Endothelial cell of umbilical vein (primary cell): ENCODE measurements around the gene CNST. TPM values are rescaled to one million over a fixed set of nuclear protein-coding genes. Genes with fewer than 3 reads are reported as not detected.

Experiments used
- BruUV-seq: library from RNA; stranded (reverse); fragments of 400-500 nt; replicated peaks from 2 replicates; lab custom pipeline; 2021; lab: Mats Ljungman, UMichigan
- CTCF ChIA-PET: fragments of 300-600, 350-600 bp; sonication (Branson Sonifier 250); formaldehyde crosslinking; loops from one replicate; lab custom pipeline; 2021; ENCODE audit warnings: antibody characterized with exemption, inconsistent platforms; lab: Charles Lee
- POLR2A ChIA-PET: fragments of 300-600, 350-600 bp; sonication (Branson Sonifier 250); formaldehyde crosslinking; loops from one replicate; lab custom pipeline; 2021; ENCODE audit warnings: antibody characterized with exemption, inconsistent platforms; lab: Charles Lee
- DNase-seq: peaks from one replicate; pipeline ENCODE4 v3.0.0-alpha.2; 2011; ENCODE audit warnings: low read depth, low spot score
- FAIRE-seq: peaks from 2 replicates; lab custom pipeline; 2011; peaks lifted over from hg19 to GRCh38; lab: Jason Lieb, UNC
- H2AFZ ChIP-seq: 2 replicates; pipeline ENCODE4 v1.6.0; 2012; ENCODE audit warnings: low read depth, low read length, control low read depth, inconsistent platforms
- H3K27ac ChIP-seq: 2 replicates; pipeline ENCODE4 v1.5.1; 2011; ENCODE audit warnings: low read depth, mild to moderate bottlenecking, control low read depth, low read length, moderate library complexity; ENCODE audit not compliant: insufficient read depth
- H3K27me3 ChIP-seq, 2 experiments: 2 replicates each; pipeline versions ENCODE4 v1.6.0 to v1.6.1; 2011; ENCODE audit warnings: low read length in 2 of 2, mixed read lengths in 1 of 2; ENCODE audit not compliant: control insufficient read depth in 2 of 2, insufficient read depth in 2 of 2
- H3K36me3 ChIP-seq, 2 experiments: 2 replicates in 1 of 2; 3 replicates in 1 of 2; pipeline ENCODE4 v1.5.1; 2011; ENCODE audit warnings: low read length in 2 of 2, mild to moderate bottlenecking in 1 of 2, moderate library complexity in 1 of 2; ENCODE audit not compliant: control insufficient read depth in 2 of 2, insufficient read depth in 2 of 2; ENCODE audit errors: extremely low read depth in 1 of 2
- H3K4me1 ChIP-seq: 3 replicates; pipeline ENCODE4 v1.5.1; 2011; ENCODE audit warnings: mild to moderate bottlenecking, low read length; ENCODE audit not compliant: control insufficient read depth, insufficient read depth; ENCODE audit errors: extremely low read depth
- H3K4me2 ChIP-seq: 2 replicates; pipeline ENCODE4 v1.6.1; 2011; ENCODE audit warnings: low read length, control low read depth, mixed read lengths; ENCODE audit not compliant: insufficient read depth
- H3K4me3 ChIP-seq, 3 experiments: fragments of 200-600 bp in 1 of 3; sonication (generic), shearing (Covaris generic) in 1 of 3; replicated peaks in 1 of 3; 2 replicates each; pipeline ENCODE4 v1.5.1; 2011 to 2016; ENCODE audit warnings: control low read depth in 3 of 3, low read length in 3 of 3, mild to moderate bottlenecking in 2 of 3, inconsistent platforms in 1 of 3, low read depth in 1 of 3, moderate library complexity in 1 of 3; ENCODE audit not compliant: insufficient read depth in 1 of 3
- H3K79me2 ChIP-seq: 2 replicates; pipeline ENCODE4 v1.6.0; 2012; ENCODE audit warnings: low read length, inconsistent platforms; ENCODE audit not compliant: control insufficient read depth, insufficient read depth
- H3K9ac ChIP-seq: replicated peaks from 2 replicates; pipeline ENCODE3; 2011; ENCODE audit warnings: low read length, control low read depth; ENCODE audit not compliant: insufficient read depth; ENCODE audit errors: extremely low read depth
- H3K9me1 ChIP-seq: replicated peaks from 3 replicates; pipeline ENCODE4 v1.6.0; 2011; ENCODE audit warnings: mild to moderate bottlenecking, low read length; ENCODE audit not compliant: control insufficient read depth, insufficient read depth; ENCODE audit errors: extremely low read depth
- H3K9me3 ChIP-seq: replicated peaks from 2 replicates; pipeline ENCODE4 v1.5.1; 2012; ENCODE audit warnings: low read length, inconsistent platforms; ENCODE audit not compliant: control insufficient read depth, insufficient read depth
- H4K20me1 ChIP-seq: replicated peaks from 2 replicates; pipeline ENCODE3; 2011; ENCODE audit warnings: mild to moderate bottlenecking, low read length; ENCODE audit not compliant: control insufficient read depth, insufficient read depth; ENCODE audit errors: extremely low read depth
- CTCF ChIP-seq, 2 donors: IDR thresholded peaks; 1 replicate in 1 of 2; 2 replicates in 1 of 2; pipeline ENCODE4 v1.5.1; 2011; ENCODE audit warnings: low read length in 2 of 2, mild to moderate bottlenecking in 2 of 2, moderate library complexity in 2 of 2, control low read depth in 1 of 2, inconsistent platforms in 1 of 2, low read depth in 1 of 2; ENCODE audit not compliant: insufficient read depth in 1 of 2; ENCODE audit errors: extremely low read depth in 1 of 2
- EZH2 ChIP-seq: IDR thresholded peaks from 2 replicates; pipeline ENCODE4 v1.6.1; 2012; ENCODE audit warnings: borderline replicate concordance, low read depth, mild to moderate bottlenecking, moderate library complexity, low read length, inconsistent platforms; ENCODE audit not compliant: severe bottlenecking
- FOS ChIP-seq: IDR thresholded peaks from 2 replicates; pipeline ENCODE4 v1.6.1; 2011; ENCODE audit warnings: mild to moderate bottlenecking, low read length, moderate library complexity, borderline replicate concordance; ENCODE audit not compliant: insufficient read depth
- GATA2 ChIP-seq: IDR thresholded peaks from 2 replicates; pipeline ENCODE4 v1.7.0; 2011; ENCODE audit warnings: low read depth, mild to moderate bottlenecking, moderate library complexity, mixed read lengths, low read length; ENCODE audit not compliant: insufficient read length, insufficient read depth
- JUN ChIP-seq: IDR thresholded peaks from 2 replicates; pipeline ENCODE4 v1.6.1; 2011; ENCODE audit warnings: borderline replicate concordance, low read depth; ENCODE audit not compliant: insufficient read length, insufficient read depth
- MAX ChIP-seq: IDR thresholded peaks from 2 replicates; pipeline ENCODE4 v1.6.1; 2011; ENCODE audit not compliant: insufficient read depth, insufficient read length
- MYC ChIP-seq: IDR thresholded peaks from one replicate; pipeline ENCODE4 v1.6.1; 2011; ENCODE audit warnings: mild to moderate bottlenecking, low read depth, low read length
- dilution Hi-C: fragments of 300-500 bp; cut with MboI; formaldehyde crosslinking; loops from one replicate; pipeline ENCODE4 v1.15.0; 2019; ENCODE audit warnings: low sequenced_read_pairs; ENCODE audit not compliant: extremely low pct_ligation_motif_present
- intact Hi-C: fragments of 100-400 bp; cut with micrococcal nuclease; formaldehyde crosslinking; loops from one replicate; pipeline ENCODE4 v1.10.0; 2022
- polyA plus RNA-seq, 4 experiments: library from polyadenylated mRNA; depleted of rRNA in 3 of 4; stranded (reverse) in 3 of 4; unstranded in 1 of 4; fragments of >200 nt; gene quantifications; 2 replicates each; pipeline versions ENCODE4 v1.2.1 to v1.2.3, GENCODE V29; 2011 to 2012; ENCODE audit warnings: missing spikeins in 1 of 4
- total RNA-seq: library from RNA; stranded (reverse); gene quantifications from 2 replicates; pipeline ENCODE4 v1.2.3, GENCODE V29; 2021

CNST gene
- total and polyA plus RNA-seq, 2 donors (not counting 3 experiments of a cell fraction or from before 2014, with no cell fraction given), result 6.3 to 18.1 TPM

- H3K27me3 ChIP-seq, result no peaks in the 10 kb centered on the region
- ChIA-PET CTCF (interaction anchor here (0.9 to 1.2 kb wide), 2 partner anchors 9 to 16 kb away, joined by 3 to 4 read pairs; no protein-coding TSS in a partner anchor), POLR2A (no interaction called here)
- H3K9ac ChIP-seq, result no peak overlapping the region
- no peak overlapping the region for H3K4me2 ChIP-seq
- intact Hi-C loops (no loop called here), dilution Hi-C loops (no loop called here)
- BruUV-seq, result no TSS peak
- DNase-seq (no peak), FAIRE-seq (no peak)
- no peak overlapping the region for H3K4me3 ChIP-seq
- no peak overlapping the region for H3K27ac ChIP-seq
- no peaks in the 10 kb centered on the region for H3K9me1 ChIP-seq
- peaks cover 18% of the 10 kb centered on the region for H3K4me1 ChIP-seq
- no peak for TF ChIP-seq GATA2
- TF ChIP-seq MYC, result no peak
- H2AFZ ChIP-seq, result no peak overlapping the region
- no peaks in the 10 kb centered on the region for H3K9me3 ChIP-seq
- no peaks in the 10 kb centered on the region for H4K20me1 ChIP-seq
- peaks cover 19% of the 10 kb centered on the region for H3K79me2 ChIP-seq
- H3K36me3 ChIP-seq, result no peaks in the 10 kb centered on the region
These were observed 25.7 kb downstream of the CNST start for GRCh38 chr1:246591958-246592357.

- Histone ChIP-seq H3K36me3 (no peaks in the 10 kb centered on the region), H3K4me1 (peaks cover 11% of the 10 kb centered on the region), H3K79me2 (peaks cover 23% of the 10 kb centered on the region), H3K9me3 (no peaks in the 10 kb centered on the region), H3K4me3 (no peak overlapping the region), H2AFZ (no peak overlapping the region), H3K9ac (no peak overlapping the region), H4K20me1 (no peaks in the 10 kb centered on the region), H3K4me2 (no peak overlapping the region), H3K27me3 (no peaks in the 10 kb centered on the region), H3K9me1 (no peaks in the 10 kb centered on the region), H3K27ac (no peak overlapping the region)
- no TSS peak for BruUV-seq
- POLR2A ChIA-PET, result interaction anchor here (0.6 kb wide), 1 partner anchor 21 kb away, joined by 3 read pairs; no protein-coding TSS in a partner anchor
- DNase-seq (no peak), FAIRE-seq (no peak)
- TF ChIP-seq EZH2 (no peak), JUN (no peak), CTCF (IDR thresholded peaks at IDR 0.05; ENCODE audit: extremely low read depth in 1 of 2, insufficient read depth in 1 of 2, low read depth in 1 of 2, low read length in 2 of 2) (no peak), MYC (no peak), MAX (no peak), GATA2 (no peak), FOS (no peak)
- dilution Hi-C loops (no loop called here), intact Hi-C loops (no loop called here)
- CTCF ChIA-PET, result interaction anchor here (1.2 kb wide), 1 partner anchor 25 kb away, joined by 3 read pairs; no protein-coding TSS in a partner anchor
These were observed 26.4 kb downstream of the CNST start for GRCh38 chr1:246592695-246593094.
